ENCODE results near the gene UPK1B.

UPK1B gene

GRCh38 chr3:119176778-119177177 lies 3.4 kb downstream of the UPK1B start:
- DNase-seq (ENCODE audit: low read depth, low spot score): no peak

- no peak for DNase-seq (ENCODE audit: low read depth, low spot score)
Observed at GRCh38 chr3:119177321-119177720, 3.9 kb downstream of the UPK1B start.

- no peak for DNase-seq (ENCODE audit: low read depth, low spot score)
Observed at GRCh38 chr3:119181765-119182164, 8.4 kb downstream of the UPK1B start.

- DNase-seq (ENCODE audit: low read depth, low spot score): no peak
Observed at GRCh38 chr3:119184111-119184510, 10.7 kb downstream of the UPK1B start.

- DNase-seq (ENCODE audit: low read depth, low spot score): no peak
Observed at GRCh38 chr3:119184796-119185570, 11.6 kb downstream of the UPK1B start.

GRCh38 chr3:119187266-119187665 lies 13.9 kb downstream of the UPK1B start:
- DNase-seq (ENCODE audit: low read depth, low spot score): no peak

- no peak for DNase-seq (ENCODE audit: low read depth, low spot score)
Observed at GRCh38 chr3:119191800-119192199, 18.4 kb downstream of the UPK1B start.

GRCh38 chr3:119194237-119195150 lies 21.1 kb downstream of the UPK1B start:
- DNase-seq (ENCODE audit: low read depth, low spot score): no peak

- DNase-seq (ENCODE audit: low read depth, low spot score): no peak
Observed at GRCh38 chr3:119195151-119195476, 21.7 kb downstream of the UPK1B start.

- DNase-seq (ENCODE audit: low read depth, low spot score): no peak
Observed at GRCh38 chr3:119195911-119196310, 22.5 kb downstream of the UPK1B start.

GRCh38 chr3:119205209-119205608 lies 31.8 kb downstream of the UPK1B start:
- DNase-seq (ENCODE audit: low read depth, low spot score): no peak

- DNase-seq (ENCODE audit: low read depth, low spot score): no peak
Observed at GRCh38 chr3:119205685-119206084, 32.3 kb downstream of the UPK1B start.

GRCh38 chr3:119206611-119207511 lies 33.5 kb downstream of the UPK1B start:
- DNase-seq (ENCODE audit: low read depth, low spot score): no peak

- DNase-seq (ENCODE audit: low read depth, low spot score): no peak
Observed at GRCh38 chr3:119207512-119207875, 34.1 kb downstream of the UPK1B start.

- DNase-seq (ENCODE audit: low read depth, low spot score): no peak
Observed at GRCh38 chr3:119211193-119211592, 37.8 kb downstream of the UPK1B start.

GRCh38 chr3:119211803-119212202 lies 38.4 kb downstream of the UPK1B start:
- no peak for DNase-seq (ENCODE audit: low read depth, low spot score)

- no peak for DNase-seq (ENCODE audit: low read depth, low spot score)
Observed at GRCh38 chr3:119219069-119219468, 45.7 kb downstream of the UPK1B start.

GRCh38 chr3:119220198-119220597 lies 46.8 kb downstream of the UPK1B start:
- no peak for DNase-seq (ENCODE audit: low read depth, low spot score)

- no peak for DNase-seq (ENCODE audit: low read depth, low spot score)
Observed at GRCh38 chr3:119220970-119221667, 47.7 kb downstream of the UPK1B start.

GRCh38 chr3:119221779-119222320 lies 48.5 kb downstream of the UPK1B start:
- DNase-seq (ENCODE audit: low read depth, low spot score): no peak

GRCh38 chr3:119222391-119222790 lies 49.0 kb downstream of the UPK1B start:
- DNase-seq (ENCODE audit: low read depth, low spot score): no peak

All from activated naive CD8-positive, alpha-beta T cell treated with anti-CD3 and anti-CD28 coated beads, Interleukin-2, amount 50 U/mL, for 16 hours (primary cell).